HG03139 (cell line): Measurements from ENCODE around the gene AKNAD1.

Experiments
- ATAC-seq: cut with Tn5 transposase; IDR thresholded peaks from one replicate; pipeline ENCODE4 v1.9.1; 2021; ENCODE audit not compliant: unreplicated experiment

AKNAD1 gene

DNA sequence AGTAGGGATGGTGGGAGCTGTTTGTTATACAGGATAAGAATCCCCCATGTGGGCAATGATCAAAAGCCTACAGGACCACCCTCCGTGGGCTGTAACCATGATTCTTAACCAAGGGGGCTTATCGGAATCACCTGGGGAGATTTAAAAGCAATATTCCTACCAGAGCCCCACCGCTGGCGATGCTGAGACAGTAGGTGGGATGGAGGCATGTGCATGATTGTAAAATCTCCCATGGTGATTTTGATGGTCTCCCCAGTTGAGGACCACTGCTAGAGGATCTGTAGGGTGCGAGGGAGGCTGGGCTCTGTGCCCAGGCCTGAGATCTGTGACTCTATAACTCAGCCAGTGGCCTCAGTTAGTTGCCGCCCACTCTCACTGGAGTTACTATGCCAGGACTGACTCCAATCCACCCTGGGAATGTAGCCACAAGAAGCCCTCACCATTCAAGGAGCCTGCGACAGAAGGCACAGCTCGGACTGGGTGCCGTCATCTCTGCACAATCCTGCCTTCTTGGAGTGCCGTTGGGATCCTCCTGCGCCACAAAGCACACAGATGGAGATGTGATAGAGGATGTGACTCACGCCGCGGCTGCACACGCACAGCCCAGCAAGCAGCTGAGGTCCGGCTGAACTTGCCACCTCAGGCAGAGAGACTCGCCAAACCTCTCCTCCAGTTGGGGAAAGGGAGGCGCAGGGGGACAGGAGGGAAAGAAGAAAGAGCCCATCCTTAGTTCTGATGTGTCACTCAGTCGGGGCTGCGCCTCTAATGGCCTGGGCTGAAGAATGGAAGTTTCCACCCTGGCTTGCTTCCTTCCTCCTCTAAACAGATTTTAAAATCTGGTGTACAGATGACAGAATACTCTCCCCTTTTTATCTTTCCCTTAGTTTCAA, 26.5 kb downstream of the AKNAD1 start:
- ATAC-seq, result no peak

GRCh38 chr1:108829498-108829916, 27.4 kb downstream of the AKNAD1 start:
- ATAC-seq, result no peak

DNA sequence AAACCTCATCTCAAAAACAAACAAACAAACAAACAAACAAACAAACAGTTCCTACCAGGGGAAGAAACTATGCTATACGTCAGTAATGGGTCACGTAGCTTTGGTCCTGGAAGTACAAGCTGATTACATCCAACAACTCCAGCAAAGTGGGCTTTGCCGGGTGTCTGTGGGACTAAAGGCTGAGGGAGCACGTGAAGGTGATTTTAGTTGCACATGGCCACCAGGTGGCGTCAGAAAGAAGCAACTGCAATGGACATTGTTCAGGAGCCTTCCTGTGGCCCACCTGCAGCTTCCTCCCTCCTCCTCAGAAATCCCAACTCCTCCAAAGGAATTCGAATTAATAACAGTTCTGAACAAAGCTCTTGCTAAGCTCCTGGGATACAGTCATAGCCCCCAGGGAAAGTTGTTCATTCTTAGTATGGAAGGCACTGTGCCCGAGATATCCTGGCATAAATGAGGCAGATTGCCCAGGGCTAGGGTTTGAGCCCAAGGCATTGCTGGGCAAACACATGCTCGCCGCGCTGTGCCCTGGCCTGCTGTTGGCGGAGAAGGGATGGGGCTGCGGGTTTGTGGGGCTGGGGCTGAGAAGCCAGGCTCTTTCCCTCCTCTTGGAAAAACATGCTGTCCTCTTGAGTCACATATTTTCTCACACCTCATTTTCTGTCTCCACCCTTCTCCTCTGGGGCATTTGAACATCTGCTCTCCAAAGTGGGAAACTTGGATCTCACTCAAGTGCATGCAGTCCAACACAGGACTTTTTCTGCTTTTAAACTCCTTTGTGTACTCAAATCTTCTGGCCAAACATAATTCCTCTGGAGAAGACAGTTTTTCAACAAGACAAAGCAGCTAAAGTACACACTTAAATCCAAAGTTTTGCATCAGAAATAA, 28.6 kb downstream of the AKNAD1 start:
- ATAC-seq, result no peak

- no peak for ATAC-seq
These were observed 30.7 kb downstream of the AKNAD1 start for GRCh38 chr1:108826081-108826635.

GRCh38 chr1:108824051-108824450, 32.8 kb downstream of the AKNAD1 start:
- no peak for ATAC-seq

- ATAC-seq, result no peak
These were observed 33.3 kb downstream of the AKNAD1 start for GRCh38 chr1:108823632-108824031.

DNA sequence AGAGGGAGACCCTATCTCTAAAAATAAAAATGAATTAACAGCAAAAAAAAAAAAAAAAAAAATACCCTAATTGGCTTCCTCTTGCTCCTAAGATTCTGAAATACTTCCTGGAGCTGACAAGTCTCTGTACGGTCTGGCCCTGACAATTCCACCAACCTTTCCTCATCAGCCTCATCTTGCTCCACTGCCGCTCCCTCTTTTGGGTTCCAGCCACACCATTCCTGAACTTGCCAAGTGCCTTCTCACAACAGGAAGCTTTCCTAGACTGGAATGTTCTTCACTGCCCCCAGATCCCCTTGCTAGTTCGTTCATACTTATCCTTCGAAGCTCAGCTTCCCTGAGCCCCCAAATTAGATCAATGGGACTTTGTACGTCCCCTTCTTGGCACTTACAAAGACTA, 37.0 kb downstream of the AKNAD1 start:
- ATAC-seq, result no peak

DNA sequence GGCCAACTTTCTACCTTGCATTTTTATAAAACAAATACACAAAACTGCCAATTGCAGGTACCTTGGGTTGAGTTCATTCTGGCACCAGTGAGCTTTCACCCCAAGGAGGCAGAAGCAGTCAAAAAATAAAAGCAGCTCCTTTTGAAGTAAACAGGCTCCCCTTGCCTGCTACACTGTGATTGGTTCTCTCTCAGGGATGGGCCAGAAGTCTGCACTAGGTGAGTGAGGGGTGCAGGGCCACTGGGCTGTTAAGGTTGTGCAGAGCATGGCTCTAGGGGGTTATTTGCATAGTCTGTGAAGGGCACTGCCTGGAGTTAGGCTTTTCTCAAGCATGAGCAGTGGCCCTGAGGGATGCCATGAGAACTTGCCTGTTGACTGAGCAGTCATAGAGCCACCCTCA, 39.1 kb downstream of the AKNAD1 start:
- no peak for ATAC-seq

GRCh38 chr1:108817016-108817415, 39.9 kb downstream of the AKNAD1 start:
- no peak for ATAC-seq

DNA sequence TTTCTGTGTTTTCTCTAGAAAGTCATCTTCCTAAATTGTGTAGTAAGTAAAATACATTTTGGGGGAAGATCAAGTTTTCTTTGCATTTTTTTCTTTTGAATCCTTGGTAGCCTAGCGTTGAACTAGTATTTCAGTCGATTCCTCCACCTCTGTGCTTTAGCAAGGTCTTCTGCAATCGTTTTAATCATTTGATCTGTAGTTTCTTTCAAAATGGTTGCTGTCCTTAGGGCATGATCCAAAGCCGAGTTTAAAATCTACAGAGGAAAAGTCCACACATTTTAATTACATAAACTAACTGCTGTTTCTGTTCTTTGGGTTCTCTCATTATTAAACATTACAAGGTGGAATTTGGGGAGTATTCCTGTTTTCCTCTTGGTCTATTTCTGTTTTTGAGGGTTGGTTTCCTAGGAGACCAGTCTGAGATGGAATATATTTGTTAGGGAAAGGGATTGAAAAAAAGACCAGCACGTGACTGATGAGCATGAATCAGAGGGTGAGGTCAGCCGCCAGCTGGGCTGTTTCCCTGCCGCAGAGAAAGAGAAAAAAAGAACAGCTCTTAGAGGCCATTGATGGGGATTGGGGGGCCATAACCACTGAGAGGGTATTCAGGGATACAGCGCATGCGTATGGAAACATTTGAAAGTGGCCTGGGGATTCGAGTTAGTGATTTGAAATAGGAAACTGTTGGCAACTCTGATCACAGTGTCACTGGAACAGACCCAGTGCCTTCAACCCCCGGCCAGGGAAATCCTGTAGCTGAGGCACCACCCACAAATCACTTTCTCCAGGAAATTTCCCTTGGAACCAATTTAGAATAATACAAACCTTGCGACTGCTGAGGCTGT, 40.6 kb downstream of the AKNAD1 start:
- ATAC-seq, result no peak

DNA sequence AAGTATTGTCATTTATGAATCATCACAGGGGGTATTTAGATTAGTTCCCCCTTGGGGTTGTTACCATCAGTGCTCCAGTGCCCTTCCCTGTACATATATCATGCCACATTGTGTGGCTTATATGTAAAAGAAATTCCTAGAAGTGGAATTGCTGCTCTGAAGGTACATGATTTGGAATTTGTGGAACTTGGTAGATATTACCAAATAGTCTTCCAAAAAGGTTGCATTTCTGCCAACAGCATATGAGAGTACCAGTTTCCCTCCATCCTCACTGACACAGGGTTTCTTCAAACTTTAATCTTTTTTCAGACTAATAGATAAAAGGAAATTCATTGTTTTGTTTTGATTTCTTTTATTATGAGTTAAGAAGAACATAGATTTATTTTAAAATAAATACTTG, 41.3 kb downstream of the AKNAD1 start:
- no peak for ATAC-seq

GRCh38 chr1:108814343-108815125, 42.4 kb downstream of the AKNAD1 start:
- no peak for ATAC-seq

GRCh38 chr1:108813326-108813725, 43.6 kb downstream of the AKNAD1 start:
- no peak for ATAC-seq

DNA sequence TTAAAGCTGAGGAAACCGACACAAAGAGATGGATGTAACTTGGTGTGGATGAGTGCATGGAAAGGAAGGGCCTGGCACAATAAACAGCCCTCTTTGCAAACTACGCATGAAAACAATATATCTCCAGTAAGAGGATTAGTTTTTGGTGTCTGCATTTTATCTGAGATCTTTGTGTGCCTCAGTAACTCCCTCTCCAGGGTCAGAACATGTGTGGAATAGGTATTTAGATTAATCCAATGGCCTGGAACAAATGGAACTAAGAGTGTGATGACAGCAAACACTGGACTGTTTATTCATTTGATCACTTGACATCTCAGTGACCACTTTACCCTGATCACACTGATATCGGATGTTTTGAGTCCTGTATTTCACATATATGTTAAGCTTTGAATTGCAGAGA, 45.3 kb downstream of the AKNAD1 start:
- ATAC-seq, result no peak

DNA sequence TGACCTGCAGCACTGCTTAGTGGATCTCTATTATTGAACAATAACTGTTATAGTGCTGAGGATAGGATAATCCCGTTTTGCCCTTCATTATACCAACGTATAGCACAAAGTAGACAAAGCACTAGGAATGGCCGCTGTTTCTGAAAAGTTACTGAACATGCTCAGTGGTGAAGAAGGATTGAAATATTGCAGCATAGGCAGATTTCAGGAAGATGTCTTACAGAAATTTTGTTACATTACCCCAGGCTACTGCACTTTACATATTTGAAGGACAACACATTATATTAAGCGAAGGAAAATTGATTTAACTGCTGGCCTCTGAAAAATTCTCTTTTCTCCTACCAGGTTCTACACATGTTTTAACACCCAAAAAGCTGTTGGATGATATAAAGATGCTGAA, 48.5 kb downstream of the AKNAD1 start:
- ATAC-seq, result no peak

DNA sequence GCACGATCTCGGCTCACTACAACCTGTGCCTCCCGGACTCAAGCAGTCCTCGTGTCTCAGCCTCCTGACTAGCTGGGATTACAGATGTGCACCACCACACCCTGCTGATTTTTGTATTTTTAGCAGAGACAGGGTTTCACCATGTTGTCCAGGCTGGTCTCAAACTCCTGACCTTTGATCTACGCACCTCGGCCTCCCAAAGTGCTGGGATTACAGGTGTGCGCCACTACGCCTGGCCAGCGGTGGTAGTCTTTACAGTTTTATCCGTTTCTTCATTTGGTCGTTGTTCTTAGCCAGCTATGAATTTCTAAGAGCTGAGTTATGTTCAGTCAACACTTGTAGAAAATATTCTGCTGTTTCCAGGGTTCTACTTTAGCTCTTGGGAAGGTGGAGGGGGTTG, 53.3 kb downstream of the AKNAD1 start:
- ATAC-seq, result no peak

- ATAC-seq, result no peak
These were observed 55.8 kb downstream of the AKNAD1 start for GRCh38 chr1:108801101-108801500.

- no peak for ATAC-seq
These were observed 57.9 kb downstream of the AKNAD1 start for GRCh38 chr1:108799001-108799400.

- ATAC-seq, result no peak
These were observed 64.5 kb downstream of the AKNAD1 start for GRCh38 chr1:108792420-108792819.

DNA sequence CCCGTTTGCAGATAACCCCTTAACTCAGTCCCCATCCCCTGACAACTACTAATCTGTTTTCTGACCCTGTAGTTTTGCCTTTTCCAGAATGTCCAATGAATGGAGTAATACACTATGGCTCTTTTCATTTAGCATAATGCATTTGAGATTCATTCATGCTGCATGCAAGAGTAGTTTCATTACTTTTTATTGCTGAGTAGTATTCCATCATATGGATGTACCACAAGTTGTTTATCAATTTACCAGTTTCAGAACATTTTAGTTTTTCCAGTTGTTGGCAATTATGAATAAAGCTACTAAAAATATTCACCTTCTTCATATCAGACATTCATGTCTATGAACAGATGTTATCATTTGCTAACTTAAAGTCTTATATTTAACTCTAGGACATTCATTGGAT, 65.1 kb downstream of the AKNAD1 start:
- no peak for ATAC-seq
